CD4-positive, alpha-beta T cell treated with Interleukin-17A for 4 hours (primary cell): Measurements from ENCODE around the gene PPIE.

Source experiments
- DNase-seq: peaks from one replicate; pipeline ENCODE4 v3.0.0-alpha.2; 2020; ENCODE audit warnings: mixed read lengths

The PPIE gene

DNA sequence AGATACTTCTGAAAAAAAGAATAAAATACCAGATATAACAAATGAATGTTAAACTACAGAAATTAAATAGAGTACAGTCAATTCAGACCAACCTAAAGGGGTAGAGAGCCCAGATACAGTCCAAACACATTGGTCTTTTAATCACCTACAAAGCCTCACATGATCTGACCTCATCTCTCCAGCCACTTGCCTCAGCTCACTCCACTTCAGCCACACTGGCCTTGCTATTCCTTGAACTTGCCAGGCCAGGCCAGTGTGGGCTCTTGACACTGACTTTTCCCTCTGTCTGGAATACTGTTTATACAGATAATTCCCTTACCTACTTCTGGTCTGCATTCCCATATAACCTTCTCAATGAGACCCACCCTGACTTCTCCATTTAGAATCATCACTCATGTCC, 17.0 kb upstream of the PPIE start:
- DNase-seq: no peak

DNA sequence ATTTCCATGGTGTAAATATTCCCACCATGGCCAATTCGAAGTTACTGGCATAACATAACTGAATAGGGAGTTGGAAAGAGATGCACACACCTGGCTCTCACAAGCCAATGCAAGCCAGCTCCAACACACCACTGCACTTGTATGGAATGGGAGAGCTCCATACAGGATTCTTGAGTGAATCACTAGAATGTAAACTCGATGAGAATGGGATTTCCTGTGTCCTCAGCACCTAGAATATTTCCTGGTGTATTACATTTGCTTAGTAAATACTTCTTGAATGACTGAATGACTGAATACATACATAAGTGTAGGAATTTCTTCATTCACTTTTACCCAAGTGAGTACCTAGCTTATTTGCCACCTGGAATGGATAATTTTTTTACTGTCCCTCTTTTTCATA, 16.2 kb upstream of the PPIE start:
- DNase-seq: no peak

DNA sequence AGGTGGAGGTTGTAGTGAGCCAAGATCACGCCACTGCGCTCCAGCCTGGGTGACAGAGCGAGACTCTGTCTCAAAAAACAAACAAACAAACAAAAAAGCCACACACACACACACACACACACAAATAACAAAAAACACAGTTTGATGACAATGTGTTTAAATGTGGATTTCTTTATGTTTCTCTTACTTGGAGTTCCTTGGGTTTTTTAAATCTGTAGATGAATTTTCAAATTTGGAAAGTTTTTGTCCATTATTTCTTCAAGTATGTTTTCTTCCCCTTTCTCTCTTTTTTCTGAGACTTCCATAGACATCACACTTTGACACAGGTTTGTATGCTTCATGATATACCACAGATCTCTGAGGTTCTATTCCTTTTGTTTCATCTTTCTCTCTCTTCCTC, 12.1 kb upstream of the PPIE start:
- DNase-seq: no peak

DNA sequence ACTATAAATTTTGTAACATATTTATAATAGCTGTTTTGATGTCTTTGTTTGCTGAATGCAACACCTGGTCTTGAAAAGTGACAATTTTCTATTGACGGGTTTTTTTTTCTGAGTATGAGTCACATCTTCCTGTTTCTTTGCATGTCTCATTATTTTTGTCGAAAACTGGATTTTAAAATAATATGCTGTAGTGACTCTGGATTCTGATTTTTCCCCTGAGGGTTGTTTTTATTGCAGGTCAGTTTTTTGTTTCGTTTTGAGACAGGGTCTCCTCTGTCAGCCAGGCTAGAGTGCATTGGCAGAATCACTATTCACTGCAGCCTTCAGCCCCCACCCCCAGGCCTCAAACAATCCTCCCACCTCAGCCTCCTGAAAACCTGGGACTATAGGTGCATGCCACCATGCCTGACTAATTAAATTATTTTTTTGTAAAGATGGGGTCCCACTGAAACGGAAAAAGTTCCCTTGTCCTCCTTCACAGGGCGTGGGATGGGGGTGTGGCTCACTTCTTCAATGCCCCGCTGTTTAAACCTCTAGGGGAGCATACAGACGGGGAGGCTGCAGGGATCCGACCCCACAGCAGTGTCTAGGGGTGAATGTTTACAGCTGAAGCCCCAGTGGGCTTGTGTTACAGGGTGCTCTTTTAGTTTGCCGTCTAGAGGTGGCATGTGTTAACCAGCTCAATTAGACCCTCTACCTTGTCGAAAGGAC, 11.3 kb upstream of the PPIE start:
- DNase-seq: no peak

DNA sequence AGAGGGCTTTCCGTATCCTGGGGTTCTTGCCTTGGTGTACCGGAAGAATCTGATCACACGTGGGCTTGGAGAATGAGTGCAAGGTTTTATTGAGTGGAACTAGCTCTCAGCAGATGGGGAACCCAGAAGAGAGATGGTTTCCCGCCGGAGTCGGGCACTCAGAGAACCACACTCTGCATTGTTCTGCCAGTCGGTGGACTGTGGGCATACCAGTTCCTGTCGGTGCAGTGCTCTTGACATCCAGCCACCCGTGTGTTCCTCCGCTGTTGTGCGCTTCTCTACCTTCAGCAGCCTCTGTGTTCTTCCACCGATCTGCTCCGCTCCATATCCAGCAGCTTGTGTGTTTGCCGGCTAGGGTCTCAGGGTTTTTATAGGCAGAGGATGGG, 10.8 kb upstream of the PPIE start:
- no peak for DNase-seq

DNA sequence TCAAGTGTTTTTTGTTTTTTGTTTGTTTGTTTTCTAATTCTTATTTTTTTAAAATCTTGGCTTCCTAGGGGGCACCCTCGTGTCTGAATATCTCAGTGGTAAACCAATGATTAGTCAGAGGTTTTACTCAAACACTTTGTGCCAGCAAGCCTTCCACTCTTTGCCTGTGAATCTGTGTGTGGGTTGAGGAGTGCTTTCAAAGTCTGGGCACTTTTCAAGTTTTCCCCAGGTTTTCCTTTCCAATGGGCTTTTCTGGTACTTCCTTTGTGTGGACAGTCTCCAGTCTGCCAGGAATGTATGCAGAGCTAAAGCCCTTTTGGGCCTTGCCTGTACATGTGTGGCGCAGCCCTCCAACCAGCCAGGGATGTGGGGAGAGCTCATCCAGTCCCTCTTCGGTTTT, 9.7 kb upstream of the PPIE start:
- DNase-seq: no peak

DNA sequence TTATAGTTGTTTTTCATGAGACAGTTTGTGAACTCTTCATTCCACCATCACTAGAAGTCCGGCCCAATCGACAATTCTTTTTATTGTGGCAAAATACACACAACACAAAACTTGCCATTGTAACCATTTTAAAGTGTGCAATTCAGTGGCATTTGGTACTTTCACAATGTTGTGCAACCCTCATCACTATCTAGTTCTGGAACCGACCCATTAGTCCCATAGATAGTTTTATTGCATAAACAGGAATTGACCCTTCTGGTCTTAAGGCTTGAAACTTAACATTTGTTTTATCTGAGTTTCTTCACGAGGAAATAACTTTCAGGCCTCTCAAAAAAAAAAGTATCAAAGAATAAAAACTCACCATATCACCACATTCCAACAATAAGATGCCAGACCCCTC, 8.8 kb upstream of the PPIE start:
- no peak for DNase-seq

DNA sequence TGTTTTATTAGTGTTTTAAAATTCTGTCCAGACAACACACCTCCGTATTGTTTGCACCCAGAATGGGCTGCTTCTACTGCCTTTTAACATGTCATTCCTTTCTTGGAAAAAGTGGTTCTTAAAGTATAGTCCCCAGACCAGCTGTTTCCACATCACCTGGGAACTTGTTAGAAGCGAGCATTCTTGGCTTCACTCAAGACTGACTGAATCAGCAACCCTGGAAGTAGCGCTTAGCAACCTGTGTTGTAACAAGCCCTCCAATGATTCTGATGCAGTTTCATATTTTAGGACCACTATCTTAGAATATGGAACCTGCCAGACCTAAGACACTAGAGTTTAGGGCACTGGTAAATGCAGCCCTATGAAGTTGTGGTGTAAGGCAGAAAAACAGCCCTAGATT, 6.0 kb upstream of the PPIE start:
- DNase-seq: no peak

DNA sequence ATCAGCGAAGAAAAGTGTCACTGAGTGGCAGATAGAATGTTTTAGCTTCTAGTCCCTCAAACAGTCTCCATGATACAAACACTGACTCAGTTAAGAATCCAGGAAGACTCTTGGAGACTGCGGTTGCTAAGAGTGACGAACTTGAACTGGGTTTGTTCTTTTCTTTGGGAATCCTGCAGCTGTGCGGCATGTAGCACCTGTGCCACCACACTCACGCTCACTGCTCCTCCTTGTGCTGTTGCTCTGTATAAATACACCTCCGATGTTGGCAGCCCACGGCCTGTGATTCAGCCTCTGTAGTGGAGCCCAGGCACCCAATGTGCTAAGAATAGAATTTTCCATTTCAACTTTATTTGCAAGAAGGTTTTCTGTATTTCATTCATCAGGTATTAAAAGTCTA, 5.5 kb upstream of the PPIE start:
- DNase-seq: no peak

DNA sequence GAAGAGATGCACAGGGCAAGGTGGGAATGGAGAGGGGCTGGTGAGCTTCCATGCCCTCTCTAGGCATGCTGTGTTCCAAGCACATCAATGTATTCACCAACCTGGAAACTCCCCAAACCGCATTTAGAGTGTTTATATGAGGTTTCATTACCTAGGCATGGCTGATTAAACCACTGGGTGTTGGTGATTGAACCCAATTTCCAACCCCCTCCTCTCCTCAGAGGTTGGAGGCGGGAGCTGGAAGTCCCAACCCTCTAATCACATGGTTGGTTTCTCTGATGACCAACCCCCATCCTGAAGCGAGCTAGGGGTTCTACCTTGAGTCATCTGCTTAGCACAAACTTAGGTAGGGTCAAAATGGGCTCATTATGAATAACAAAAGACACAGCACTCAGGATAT, 3.0 kb upstream of the PPIE start:
- no peak for DNase-seq

DNA sequence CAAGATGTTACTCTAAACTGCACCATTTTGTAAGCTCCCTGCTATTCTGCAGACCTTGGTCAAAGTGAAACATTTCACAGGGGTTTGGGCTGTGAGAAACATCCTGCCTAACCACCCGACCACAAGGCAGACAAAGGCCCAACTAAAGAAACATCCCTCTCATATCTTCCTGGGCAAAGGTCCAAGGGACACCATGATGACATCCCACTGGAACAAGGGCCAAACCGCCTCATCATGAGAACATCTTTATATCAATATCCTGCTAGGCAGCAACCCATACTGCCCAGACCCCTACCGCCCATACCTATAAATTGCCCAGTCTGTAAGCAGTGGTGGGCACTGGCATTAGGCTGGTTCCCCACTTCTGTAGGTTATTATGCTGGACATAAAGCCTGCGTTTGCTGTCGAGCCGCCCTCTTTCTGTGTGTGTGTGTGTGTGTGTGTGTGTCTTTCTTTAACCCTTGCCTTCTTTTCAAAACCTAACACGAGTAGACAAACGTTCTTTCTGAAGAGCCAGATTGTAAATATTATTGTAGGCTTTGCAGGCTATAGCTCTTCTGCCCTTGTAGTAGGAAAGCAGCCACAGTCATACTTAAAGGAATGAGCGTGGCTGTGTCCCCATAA, 1.0 kb upstream of the PPIE start:
- DNase-seq: no peak

DNA sequence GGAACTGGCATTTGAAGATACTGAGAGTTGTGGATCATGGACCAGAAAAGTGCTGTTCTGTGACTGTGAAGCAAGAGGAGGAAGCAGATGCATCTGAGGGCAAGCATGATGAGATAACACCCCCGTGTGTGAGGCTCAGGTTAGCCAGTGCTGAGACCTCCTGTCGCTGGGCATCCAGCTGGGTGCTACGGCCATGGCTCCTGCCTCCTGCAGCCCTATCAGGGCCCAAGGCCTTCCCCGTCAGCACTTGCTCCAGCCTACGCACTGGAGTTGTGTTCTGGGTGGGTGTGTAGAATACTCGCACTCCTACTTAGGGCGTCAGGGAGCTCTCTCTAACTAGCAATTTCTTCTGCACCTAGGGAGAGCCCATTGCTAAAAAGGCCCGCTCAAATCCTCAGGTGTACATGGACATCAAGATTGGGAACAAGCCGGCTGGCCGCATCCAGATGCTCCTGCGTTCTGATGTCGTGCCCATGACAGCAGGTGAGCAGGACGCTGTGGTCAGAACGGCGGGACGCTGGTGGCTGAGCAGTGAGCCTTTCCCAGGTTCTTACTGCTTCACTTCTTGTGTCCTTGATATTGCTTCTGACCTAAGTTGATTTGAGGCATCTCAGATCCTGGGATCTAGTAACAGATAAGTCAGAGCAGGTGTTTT, 6.5 kb downstream of the PPIE start:
- DNase-seq: no peak

DNA sequence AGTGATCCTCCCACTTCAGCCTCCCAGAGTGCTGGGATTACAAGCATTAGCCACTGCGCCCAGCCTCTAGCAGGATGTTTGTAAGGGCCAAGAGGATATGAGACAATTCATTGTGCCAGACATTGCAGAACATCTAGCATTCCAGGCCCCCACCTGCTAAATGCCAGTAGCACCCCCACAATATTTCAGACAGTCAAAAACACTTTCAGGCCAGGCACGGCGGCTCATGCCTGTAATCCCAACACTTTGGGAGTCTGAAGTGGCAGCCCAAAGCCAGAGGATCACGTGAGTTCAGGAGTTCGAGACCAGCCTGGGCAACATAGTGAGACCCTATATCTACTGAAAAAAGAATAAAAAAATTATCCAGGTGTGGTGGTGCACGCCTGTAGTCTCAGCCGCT, 12.9 kb downstream of the PPIE start:
- DNase-seq: no peak

DNA sequence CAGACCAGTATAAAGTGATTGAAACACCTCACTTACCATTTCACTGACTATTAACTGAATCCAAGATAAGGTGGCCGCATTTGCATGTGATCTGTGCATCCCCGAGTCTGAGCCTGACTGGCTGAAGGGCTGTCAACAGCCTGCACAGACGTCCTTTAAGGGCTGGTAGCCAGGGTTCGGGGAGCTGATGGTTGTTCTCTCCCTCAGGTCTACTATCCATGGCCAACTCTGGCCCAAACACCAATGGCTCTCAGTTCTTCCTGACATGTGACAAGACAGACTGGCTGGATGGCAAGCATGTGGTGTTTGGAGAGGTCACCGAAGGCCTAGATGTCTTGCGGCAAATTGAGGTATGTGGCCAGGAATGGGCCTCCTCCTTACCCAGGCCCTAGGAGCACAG, 14.0 kb downstream of the PPIE start:
- DNase-seq: no peak

DNA sequence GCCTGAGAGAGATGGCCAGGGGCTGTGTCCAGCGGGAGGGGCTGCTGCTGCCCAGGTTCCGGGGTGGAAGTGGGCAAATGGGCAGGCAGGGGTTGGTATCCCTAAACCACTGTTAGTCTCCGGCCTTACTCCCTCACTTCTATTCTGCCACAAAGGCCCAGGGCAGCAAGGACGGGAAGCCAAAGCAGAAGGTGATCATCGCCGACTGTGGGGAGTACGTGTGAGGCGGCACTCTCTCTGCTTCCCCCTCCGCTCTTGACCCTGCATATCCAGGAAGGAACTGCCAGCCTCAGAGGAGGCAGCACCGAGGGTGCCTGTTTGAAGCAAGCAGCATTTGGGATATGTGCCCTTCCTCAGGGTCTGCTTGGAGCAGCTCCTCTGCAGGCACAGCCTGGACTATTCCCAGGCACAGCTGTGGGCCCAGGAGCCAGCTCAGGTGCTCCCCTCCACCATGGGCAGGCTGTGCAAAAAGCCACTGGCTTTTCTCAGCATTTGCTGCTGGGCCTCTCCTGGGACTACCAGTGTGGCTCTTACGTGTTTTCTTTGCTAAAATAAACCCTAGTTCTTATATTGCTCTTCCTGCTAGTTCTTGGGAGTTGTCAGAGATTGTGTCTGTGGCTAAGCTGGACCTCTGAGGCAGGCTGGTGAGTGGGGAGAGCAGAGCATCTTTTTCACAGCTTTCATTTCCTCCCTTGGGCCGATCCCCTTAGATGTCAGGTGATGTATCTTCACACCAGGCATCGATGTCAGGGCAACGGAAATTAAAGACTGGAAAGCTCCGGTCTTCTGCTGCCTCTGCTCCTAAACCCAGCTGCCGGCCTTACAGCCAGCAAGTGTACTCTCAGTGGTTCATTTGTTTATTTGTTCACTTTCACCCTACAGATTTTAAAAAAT, 14.7 kb downstream of the PPIE start:
- DNase-seq: no peak

DNA sequence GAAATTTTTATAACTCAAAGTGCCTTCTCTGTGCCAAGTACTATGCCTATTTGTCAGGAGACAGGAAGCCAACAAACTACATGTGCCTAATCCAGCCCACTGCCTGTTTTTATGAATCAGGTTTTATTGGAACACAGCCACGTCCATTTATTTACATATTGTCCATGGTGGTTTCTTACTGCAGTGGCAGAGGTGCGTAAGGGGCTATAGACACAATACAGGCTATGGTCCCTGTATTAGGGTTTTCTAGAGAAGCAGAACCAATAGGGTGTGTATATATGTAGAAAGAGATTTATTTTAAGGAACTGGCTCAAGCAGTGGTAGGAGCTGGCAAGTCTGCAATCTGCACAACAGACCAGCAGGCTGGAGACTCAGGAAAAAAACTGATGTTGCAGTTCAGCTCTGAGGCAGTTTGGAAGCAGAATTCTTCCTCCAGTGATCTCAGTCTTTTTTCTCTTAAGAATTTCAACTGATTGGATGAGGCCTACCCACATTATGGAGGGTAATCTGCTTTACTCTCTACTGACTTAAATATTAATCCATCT, 15.4 kb downstream of the PPIE start:
- no peak for DNase-seq

DNA sequence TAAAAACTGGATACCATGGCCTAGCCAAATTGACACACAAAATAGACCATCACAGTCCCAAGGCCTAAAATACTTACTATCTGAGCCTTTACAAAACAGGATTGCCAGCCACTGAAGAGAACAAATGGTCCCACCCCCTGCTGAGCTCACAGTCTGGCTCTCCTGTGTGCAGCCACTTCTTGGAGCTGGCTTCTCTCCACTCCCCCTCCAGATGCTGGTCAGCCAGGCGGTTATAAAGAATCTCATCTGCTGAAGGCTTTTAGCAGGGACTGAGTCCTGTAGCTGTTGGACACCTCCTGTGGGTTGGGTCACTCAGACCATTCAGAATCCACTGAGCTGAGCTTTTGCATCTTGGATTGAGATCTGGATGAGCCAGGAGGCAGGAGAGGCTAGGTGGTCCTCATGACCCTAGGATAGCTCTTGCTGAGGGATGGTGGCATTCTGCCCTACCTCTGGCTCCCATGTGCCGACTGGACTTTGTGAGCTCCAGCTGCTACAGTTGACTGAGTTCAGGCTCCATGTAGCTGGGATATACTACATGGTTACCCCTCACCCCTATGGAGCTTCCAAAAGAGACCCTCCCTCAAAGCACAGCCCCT, 16.3 kb downstream of the PPIE start:
- no peak for DNase-seq

DNA sequence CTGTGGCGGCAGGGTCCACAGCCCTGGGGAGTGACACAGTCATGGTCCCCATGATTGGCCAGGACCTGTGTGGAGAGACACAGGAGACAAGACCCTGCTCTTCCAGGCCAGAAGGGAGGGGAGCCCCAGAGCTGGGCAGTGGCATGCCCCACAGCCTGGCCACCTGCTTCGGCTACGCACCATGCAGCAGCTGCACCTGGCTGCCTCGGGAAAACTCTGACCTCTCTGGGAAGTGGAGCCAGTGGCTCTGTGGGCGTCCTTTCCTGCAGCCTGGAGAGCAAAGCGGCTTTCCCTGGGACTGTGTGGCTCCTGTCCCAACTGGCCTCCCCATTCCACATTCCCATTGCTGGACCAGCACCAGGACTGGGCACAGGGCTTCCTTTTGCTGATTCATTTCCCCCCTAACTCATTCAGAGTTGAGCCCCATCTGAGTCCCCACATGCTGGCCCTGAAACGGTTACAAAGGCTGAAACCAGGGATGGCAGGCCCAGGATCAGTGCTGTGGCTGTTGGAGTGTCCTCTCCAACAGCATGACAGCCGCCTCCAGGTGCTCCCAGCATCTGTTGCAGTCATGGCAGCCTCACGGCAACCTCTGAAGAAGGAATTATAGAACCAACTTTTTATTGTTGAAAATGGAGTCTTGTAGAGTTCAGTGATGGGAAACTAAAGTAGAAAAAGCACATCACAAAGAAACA, 17.4 kb downstream of the PPIE start:
- DNase-seq: no peak

DNA sequence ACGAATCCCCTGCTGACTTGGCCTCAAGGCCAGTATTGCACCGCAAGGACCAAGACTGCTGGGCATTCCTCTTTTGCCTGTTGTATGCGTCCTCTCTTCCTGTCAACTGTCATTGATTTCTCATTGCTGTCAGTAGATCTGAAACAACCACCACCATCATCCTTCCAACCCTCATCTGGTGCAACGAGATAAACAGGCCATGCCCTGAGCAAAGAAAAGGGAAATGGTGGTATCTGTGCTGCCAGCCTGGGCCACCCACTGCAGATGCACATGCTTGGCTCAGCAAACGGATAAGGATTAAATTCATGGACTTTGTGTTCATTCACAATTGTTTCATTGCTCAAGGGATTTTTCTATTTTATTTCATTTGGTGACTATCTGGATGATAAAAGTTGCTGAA, 18.8 kb downstream of the PPIE start:
- DNase-seq: no peak

DNA sequence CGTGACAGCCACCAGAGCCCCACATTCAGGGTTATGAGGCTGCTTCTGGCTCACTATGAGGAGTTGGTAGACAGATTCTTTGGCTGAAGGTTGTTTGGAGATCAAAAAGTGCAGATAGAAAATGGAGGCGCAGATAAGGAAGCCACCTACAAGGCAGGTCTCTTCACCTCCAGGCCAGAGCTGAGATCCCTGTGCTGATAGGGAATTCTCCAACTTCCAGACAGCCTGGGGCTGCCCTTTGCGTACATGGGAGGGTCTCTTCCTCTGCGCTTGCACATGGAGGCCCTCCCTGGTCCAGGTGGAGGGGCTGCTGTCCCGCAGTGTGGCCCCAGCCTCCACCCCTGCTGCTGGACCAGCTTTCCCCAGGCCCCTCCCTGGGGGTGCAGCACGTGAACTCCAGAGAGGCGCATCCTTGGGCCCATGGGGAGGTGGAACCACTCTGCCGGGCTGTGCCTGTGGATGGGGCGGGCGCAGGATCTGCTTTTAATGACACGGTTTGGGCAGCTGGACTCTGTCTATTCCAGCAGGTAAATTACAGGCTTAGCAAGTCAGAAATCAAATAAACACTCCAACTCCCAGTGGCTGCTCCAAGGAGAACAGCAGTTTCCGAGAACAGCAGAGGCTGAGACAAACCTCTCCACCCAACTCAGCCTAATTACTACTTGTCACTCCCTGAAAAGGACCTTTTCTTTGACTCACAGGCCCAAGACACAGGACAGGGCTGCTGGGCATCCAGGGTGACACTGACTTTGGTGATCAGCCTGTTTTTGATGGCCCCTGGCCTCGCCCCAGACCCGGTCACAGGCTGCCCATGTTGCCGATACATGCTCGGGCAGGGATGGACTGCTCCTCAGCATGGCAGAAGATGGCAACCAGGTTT, 20.1 kb downstream of the PPIE start:
- DNase-seq: no peak

DNA sequence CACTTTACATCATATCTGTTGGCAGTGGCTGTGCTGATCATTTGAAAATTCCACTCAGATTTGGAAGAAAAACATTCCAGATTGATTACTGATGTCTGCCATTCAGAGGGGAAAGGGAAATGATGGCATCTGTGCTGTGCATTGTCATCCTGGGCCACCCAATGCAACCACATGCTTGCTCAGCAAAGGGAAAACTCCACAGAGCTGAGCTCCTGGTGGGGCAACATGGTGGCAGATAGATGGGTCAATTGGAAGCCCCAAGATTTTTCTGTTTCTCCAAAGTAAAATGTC, 20.7 kb downstream of the PPIE start:
- no peak for DNase-seq
